GM13976 (cell line): ENCODE data around the gene SEZ6L2.
"Not testable (repeated sequence)": the region's sequence is repeated elsewhere in the genome, so short reads cannot be mapped to it uniquely, and the experiment has no call there.

ENCODE experiments used
- DNase-seq: peaks from one replicate; pipeline ENCODE4 v3.0.0; 2012; ENCODE audit warnings: low spot score
- in situ Hi-C: fragments of 300-500 bp; cut with MboI; formaldehyde crosslinking; loops from one replicate; pipeline ENCODE4 v1.12.0; 2022; ENCODE audit warnings: low sequenced_read_pairs, mixed read lengths, inconsistent platforms; ENCODE audit not compliant: unreplicated experiment
- TF ChIP-seq, protein P1 (sequence below): IDR thresholded peaks from 2 replicates; pipeline ENCODE4 v1.5.1; 2012; ENCODE audit warnings: borderline replicate concordance, mild to moderate bottlenecking; ENCODE audit not compliant: insufficient read depth; ENCODE audit errors: extremely low read depth, missing control alignments, control extremely low read depth

The SEZ6L2 gene

DNA sequence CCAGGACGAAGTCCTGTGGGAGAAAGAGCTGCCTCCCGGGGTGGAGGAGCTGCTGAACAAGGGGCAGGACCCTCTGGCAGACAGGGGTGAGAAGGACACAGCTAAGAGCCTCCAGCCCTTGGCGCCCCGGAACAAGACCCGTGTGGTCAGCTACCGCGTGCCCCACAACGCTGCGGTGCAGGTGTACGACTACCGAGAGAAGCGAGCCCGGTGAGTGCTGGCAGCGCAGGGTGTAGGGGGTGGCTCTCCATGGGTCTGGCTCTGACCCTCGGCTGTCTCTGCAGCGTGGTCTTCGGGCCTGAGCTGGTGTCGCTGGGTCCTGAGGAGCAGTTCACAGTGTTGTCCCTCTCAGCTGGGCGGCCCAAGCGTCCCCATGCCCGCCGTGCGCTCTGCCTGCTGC is 57.7 kb downstream of the SEZ6L2 start:
- in situ Hi-C loops: no loop called here
- TF ChIP-seq, protein P1, sequence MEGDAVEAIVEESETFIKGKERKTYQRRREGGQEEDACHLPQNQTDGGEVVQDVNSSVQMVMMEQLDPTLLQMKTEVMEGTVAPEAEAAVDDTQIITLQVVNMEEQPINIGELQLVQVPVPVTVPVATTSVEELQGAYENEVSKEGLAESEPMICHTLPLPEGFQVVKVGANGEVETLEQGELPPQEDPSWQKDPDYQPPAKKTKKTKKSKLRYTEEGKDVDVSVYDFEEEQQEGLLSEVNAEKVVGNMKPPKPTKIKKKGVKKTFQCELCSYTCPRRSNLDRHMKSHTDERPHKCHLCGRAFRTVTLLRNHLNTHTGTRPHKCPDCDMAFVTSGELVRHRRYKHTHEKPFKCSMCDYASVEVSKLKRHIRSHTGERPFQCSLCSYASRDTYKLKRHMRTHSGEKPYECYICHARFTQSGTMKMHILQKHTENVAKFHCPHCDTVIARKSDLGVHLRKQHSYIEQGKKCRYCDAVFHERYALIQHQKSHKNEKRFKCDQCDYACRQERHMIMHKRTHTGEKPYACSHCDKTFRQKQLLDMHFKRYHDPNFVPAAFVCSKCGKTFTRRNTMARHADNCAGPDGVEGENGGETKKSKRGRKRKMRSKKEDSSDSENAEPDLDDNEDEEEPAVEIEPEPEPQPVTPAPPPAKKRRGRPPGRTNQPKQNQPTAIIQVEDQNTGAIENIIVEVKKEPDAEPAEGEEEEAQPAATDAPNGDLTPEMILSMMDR: no peak
- DNase-seq: no peak

DNA sequence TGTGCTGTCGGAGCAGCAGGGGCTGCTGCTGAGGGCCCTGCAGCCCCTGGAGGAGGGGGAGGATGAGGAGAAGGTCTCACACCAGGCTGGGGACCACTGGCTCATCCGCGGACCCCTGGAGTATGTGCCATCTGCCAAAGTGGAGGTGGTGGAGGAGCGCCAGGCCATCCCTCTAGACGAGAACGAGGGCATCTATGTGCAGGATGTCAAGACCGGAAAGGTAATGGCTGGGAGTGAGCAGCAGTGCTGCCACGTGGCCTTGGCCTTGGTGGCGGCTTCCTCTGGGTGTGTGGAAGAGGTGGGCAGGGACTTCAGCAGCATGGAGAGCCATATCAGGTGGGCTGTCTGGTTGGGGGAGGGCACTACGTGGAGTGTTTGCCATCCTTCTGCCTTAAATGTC is 59.1 kb downstream of the SEZ6L2 start:
- in situ Hi-C loops: no loop called here
- TF ChIP-seq, protein P1: no peak

DNA sequence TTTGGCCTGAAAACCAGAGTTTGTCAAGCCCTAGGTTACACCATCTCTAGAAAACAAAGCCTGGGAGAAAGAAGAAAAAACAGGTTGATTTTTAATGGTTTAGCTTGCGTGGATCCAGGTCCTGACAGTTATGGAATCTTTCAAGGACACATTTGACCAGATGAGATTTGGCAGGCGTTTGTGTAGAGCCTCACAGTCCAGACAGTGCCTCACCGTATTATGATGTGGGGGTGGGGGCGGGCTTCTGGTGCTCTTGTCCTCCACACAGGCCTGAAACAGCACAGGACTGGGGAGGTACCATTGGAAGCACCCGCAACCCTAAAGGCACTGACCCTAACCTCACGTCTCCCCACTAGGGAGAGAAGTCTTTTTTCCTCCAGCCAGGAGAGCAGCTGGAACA is 59.5 kb downstream of the SEZ6L2 start:
- in situ Hi-C loops: no loop called here
- TF ChIP-seq, protein P1: no peak
- DNase-seq: no peak

More for the DNA sequence above, 59.1 kb downstream of the SEZ6L2 start:
- no peak for DNase-seq

DNA sequence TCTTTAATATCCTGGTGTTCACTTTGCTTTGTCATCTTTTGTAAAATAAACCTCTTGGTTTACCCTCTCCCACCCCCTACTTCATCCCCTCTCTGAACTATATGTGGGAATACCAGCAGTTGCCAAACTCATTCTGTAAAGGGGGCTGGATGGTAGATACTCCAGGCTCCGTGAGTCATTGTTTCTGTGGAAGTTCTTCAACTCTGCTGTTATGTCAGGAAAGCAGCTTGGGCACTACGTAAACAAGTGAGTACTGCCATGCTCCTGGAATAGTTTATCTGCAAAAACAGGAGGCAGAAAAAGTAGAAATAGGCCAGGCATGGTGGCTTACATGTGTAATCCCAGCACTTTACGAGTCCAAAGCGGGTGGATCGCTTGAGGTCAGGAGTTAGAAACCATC is 61.5 kb downstream of the SEZ6L2 start:
- TF ChIP-seq, protein P1: no peak

DNA sequence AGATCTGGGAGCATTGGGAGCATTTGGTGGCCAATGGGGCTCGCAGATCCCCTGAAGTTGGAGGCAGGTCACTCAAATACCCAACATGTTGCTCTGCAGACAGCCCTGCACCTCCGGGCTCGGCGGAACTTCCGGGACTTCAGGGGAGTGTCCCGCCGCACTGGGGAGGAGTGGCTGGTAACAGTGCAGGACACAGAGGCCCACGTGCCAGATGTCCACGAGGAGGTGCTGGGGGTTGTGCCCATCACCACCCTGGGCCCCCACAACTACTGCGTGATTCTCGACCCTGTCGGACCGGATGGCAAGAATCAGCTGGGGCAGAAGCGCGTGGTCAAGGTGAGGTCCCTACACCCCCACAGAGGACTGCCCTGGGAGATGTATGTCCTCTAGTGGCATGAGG is 62.7 kb downstream of the SEZ6L2 start:
- TF ChIP-seq, protein P1: no peak
- DNase-seq: no peak
- in situ Hi-C loops: no loop called here

More for the DNA sequence above, 61.5 kb downstream of the SEZ6L2 start:
- in situ Hi-C loops: no loop called here
- no peak for DNase-seq

DNA sequence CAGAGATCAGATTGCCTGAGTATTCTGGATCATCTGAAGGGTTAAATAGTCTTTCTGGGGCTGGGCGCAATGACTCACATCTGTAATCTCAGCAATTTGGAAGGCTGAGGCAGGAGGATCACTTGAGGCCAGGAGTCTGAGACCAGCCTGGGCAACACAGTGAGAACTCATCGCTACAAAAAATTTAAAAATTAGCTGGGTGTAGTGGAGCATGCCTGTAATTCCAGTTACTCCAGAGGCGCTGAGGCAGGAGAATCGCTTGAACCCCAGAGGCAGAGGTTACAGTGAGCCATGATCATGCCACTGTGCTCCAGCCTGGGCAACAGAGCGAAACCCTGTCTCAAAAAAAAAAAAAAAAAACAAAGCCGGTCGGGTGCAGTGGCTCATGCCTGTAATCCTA is 63.4 kb downstream of the SEZ6L2 start:
- in situ Hi-C loops: no loop called here
- no peak for DNase-seq
- TF ChIP-seq, protein P1: no peak

DNA sequence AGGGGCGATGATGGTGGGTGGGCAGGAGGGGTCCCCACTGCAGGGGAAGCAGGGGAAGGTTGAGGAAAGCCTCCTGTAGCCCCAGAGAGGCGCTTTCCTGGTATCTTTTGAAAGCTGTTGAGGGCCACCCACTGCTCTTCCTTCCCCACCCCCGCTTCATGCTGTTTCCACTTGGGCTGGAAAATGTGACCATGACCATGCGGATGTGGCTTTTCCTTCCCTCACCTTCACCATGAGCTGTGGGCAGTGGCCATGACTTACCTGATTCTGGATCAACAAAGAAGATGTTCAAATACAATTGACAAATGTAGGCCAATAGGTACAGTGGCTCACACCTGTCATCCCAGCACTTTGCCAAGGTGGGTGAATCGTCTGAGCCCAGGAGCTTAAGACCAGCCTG is 65.3 kb downstream of the SEZ6L2 start:
- TF ChIP-seq, protein P1: no peak
- no peak for DNase-seq
- in situ Hi-C loops: no loop called here

DNA sequence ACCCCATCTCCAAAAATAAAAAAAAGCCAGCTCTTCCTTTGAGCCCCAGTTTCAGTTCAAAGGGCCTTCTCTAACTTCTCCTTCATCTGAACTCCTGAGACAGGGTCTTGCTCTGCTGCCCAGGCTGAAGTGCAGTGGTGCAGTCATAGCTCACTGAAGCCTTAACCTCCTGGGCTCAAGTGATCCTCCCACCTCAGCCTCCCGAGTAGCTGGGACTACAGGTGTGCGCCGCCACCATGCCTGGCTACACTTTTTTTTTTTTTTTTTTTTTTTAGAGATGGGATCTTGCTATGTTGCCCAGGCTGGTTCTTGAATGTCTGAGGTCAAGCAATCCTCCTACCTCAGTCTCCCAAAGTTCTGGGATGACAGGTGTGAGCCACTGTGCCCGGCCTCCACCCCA is 66.1 kb downstream of the SEZ6L2 start:
- in situ Hi-C loops, DNase-seq: not testable (repeated sequence)
